ENCODE measurements around the gene CLCN2.

CLCN2 gene

GRCh38 chr3:184360070-184360928 lies 1.1 kb downstream of the CLCN2 start:
- no peak for DNase-seq (ENCODE audit: low read depth, low spot score)

- DNase-seq (ENCODE audit: low read depth, low spot score) = no peak
Measured at GRCh38 chr3:184359610-184360009, 1.8 kb downstream of the CLCN2 start.

GRCh38 chr3:184358921-184359350 lies 2.5 kb downstream of the CLCN2 start:
- DNase-seq (ENCODE audit: low read depth, low spot score) = no peak

- no peak for DNase-seq (ENCODE audit: low read depth, low spot score)
Measured at GRCh38 chr3:184358124-184358767, 3.2 kb downstream of the CLCN2 start.

- no peak for DNase-seq (ENCODE audit: low read depth, low spot score)
Measured at GRCh38 chr3:184357248-184358123, 3.9 kb downstream of the CLCN2 start.

GRCh38 chr3:184355261-184356040 lies 6.0 kb downstream of the CLCN2 start:
- no peak for DNase-seq (ENCODE audit: low read depth, low spot score)

- DNase-seq (ENCODE audit: low read depth, low spot score) = no peak
Measured at GRCh38 chr3:184354754-184355153, 6.7 kb downstream of the CLCN2 start.

GRCh38 chr3:184354121-184354728 lies 7.2 kb downstream of the CLCN2 start:
- DNase-seq (ENCODE audit: low read depth, low spot score) = no peak

GRCh38 chr3:184353546-184353941 lies 7.9 kb downstream of the CLCN2 start:
- no peak for DNase-seq (ENCODE audit: low read depth, low spot score)

- no peak for DNase-seq (ENCODE audit: low read depth, low spot score)
Measured at GRCh38 chr3:184352897-184353545, 8.4 kb downstream of the CLCN2 start.

GRCh38 chr3:184352149-184352785 lies 9.1 kb downstream of the CLCN2 start:
- no peak for DNase-seq (ENCODE audit: low read depth, low spot score)

GRCh38 chr3:184351511-184352148 lies 9.8 kb downstream of the CLCN2 start:
- no peak for DNase-seq (ENCODE audit: low read depth, low spot score)

- DNase-seq (ENCODE audit: low read depth, low spot score) = no peak
Measured at GRCh38 chr3:184350618-184351017, 10.8 kb downstream of the CLCN2 start.

GRCh38 chr3:184349563-184350470 lies 11.6 kb downstream of the CLCN2 start:
- no peak for DNase-seq (ENCODE audit: low read depth, low spot score)

- no peak for DNase-seq (ENCODE audit: low read depth, low spot score)
Measured at GRCh38 chr3:184348057-184348382, 13.4 kb downstream of the CLCN2 start.

- DNase-seq (ENCODE audit: low read depth, low spot score) = no peak
Measured at GRCh38 chr3:184347321-184348056, 13.9 kb downstream of the CLCN2 start.

GRCh38 chr3:184346480-184347190 lies 14.8 kb downstream of the CLCN2 start:
- no peak for DNase-seq (ENCODE audit: low read depth, low spot score)

Data from iPS DF 19.7 (cell line).